K562 (cell line): ENCODE data around the gene NUTF2. TPM values are rescaled to one million over a fixed set of nuclear protein-coding genes. Genes with fewer than 3 reads are reported as not detected.

ENCODE experiments used
- ATAC-seq: fragments of 200-7000 bp; cut with Tn5 transposase; 3 replicates; pipeline ENCODE4 v1.9.1; 2020; ENCODE audit warnings: moderate library complexity
- BruUV-seq: library from RNA; stranded (reverse); fragments of 400-500 nt; replicated peaks from 2 replicates; lab custom pipeline; 2021; lab: Mats Ljungman, UMichigan
- CTCF ChIA-PET: fragments of 300-600 bp; formaldehyde crosslinking; extraction: SDS; loops from one replicate; lab custom pipeline; 2021; ENCODE audit warnings: low intra/inter-chr PET ratio; lab: Yijun Ruan, JAX
- POLR2A ChIA-PET: fragments of 300-600, 350-650 bp; sonication (Branson Sonifier 250); formaldehyde crosslinking; extraction: SDS; loops from one replicate; lab custom pipeline; 2021; ENCODE audit warnings: antibody characterized with exemption, inconsistent platforms; lab: Yijun Ruan, JAX
- DNase-seq, 4 experiments: peaks; one replicate each; pipeline versions ENCODE4 v3.0.0 to v3.0.0-alpha.2; 2011 to 2018; ENCODE audit warnings: low spot score in 3 of 4, mixed read lengths in 3 of 4; ENCODE audit errors: extremely low read depth in 1 of 4
- FAIRE-seq: peaks from 2 replicates; lab custom pipeline; 2011; peaks lifted over from hg19 to GRCh38; lab: Jason Lieb, UNC
- H2AFZ ChIP-seq: 2 replicates; pipeline ENCODE4 v1.6.0; 2011; ENCODE audit warnings: low read depth, low read length, control low read depth, inconsistent platforms
- H3K27ac ChIP-seq: fragments of 200-600 bp; 3 replicates; pipeline ENCODE4 v1.8.0; 2011; ENCODE audit warnings: low read depth, mild to moderate bottlenecking, control low read depth, inconsistent platforms, low read length, moderate library complexity, mixed read lengths; ENCODE audit errors: extremely low read depth
- H3K27me3 ChIP-seq, 2 experiments: fragments of 300-600 bp in 1 of 2; 2 replicates in 1 of 2; 3 replicates in 1 of 2; pipeline versions ENCODE4 v1.6.0 to v1.8.0; 2011; ENCODE audit warnings: inconsistent platforms in 2 of 2, low read length in 2 of 2, mild to moderate bottlenecking in 1 of 2, mixed read lengths in 1 of 2, moderate library complexity in 1 of 2; ENCODE audit not compliant: control insufficient read depth in 2 of 2, insufficient read depth in 2 of 2
- H3K36me3 ChIP-seq: fragments of 300-600 bp; 3 replicates; pipeline ENCODE4 v1.8.0; 2011; ENCODE audit warnings: mild to moderate bottlenecking, low read length, inconsistent platforms; ENCODE audit not compliant: control insufficient read depth, insufficient read depth
- H3K4me1 ChIP-seq, 2 experiments: fragments of 200-600 bp in 1 of 2; replicated peaks in 1 of 2; 2 replicates in 1 of 2; 3 replicates in 1 of 2; pipeline versions ENCODE4 v1.5.1 to v1.8.0; 2011; ENCODE audit warnings: inconsistent platforms in 2 of 2, low read length in 2 of 2, mild to moderate bottlenecking in 1 of 2, mixed read lengths in 1 of 2, moderate library complexity in 1 of 2; ENCODE audit not compliant: control insufficient read depth in 2 of 2, insufficient read depth in 2 of 2
- H3K4me2 ChIP-seq: 2 replicates; pipeline ENCODE4 v1.6.1; 2011; ENCODE audit warnings: low read length, control low read depth, inconsistent platforms, mixed read lengths; ENCODE audit not compliant: insufficient read depth
- H3K4me3 ChIP-seq: fragments of 200-600 bp; sonication (generic), shearing (Covaris generic); 2 replicates; pipeline ENCODE4 v1.5.1; 2016; ENCODE audit warnings: control low read depth, inconsistent platforms
- H3K79me2 ChIP-seq: fragments of 200-600 bp; 3 replicates; pipeline ENCODE4 v1.8.0; 2011; ENCODE audit warnings: low read length, inconsistent platforms; ENCODE audit not compliant: control insufficient read depth, insufficient read depth
- H3K9ac ChIP-seq, 2 experiments: 2 replicates each; pipeline versions ENCODE4 v1.6.0 to v1.6.1; 2011; ENCODE audit warnings: low read depth in 2 of 2, low read length in 2 of 2, control low read depth in 1 of 2, inconsistent platforms in 1 of 2, mild to moderate bottlenecking in 1 of 2, mixed read lengths in 1 of 2; ENCODE audit not compliant: insufficient read depth in 1 of 2
- H3K9me1 ChIP-seq: one replicate; pipeline ENCODE4 v1.6.0; 2011; ENCODE audit warnings: inconsistent platforms, mild to moderate bottlenecking, low read length, moderate library complexity; ENCODE audit not compliant: control insufficient read depth, insufficient read depth
- H3K9me3 ChIP-seq: replicated peaks from 2 replicates; pipeline ENCODE4 v1.5.1; 2011; ENCODE audit warnings: low read depth, low read length, inconsistent platforms; ENCODE audit not compliant: control insufficient read depth, insufficient read depth
- H4K20me1 ChIP-seq: replicated peaks from 2 replicates; pipeline ENCODE4 v1.6.1; 2011; ENCODE audit warnings: low read length, inconsistent platforms, mixed read lengths; ENCODE audit not compliant: control insufficient read depth, insufficient read depth
- NCOA4 ChIP-seq: fragments of 450-650 bp; IDR thresholded peaks from 2 replicates; pipeline ENCODE4 v1.6.1; 2018; ENCODE audit warnings: mild to moderate bottlenecking; ENCODE audit not compliant: partially characterized antibody
- PHTF2 ChIP-seq: fragments of 250-450 bp; sonication (Bioruptor Pico); IDR thresholded peaks from 2 replicates; pipeline ENCODE4 v1.5.0; 2021; ENCODE audit warnings: mild to moderate bottlenecking
- POLR3A ChIP-seq: IDR thresholded peaks from 2 replicates; pipeline ENCODE4 v1.6.1; 2011; ENCODE audit warnings: borderline replicate concordance, mild to moderate bottlenecking, moderate library complexity; ENCODE audit not compliant: insufficient read length, insufficient read depth; ENCODE audit errors: extremely low read depth
- SRSF9 ChIP-seq: fragments of 200-400 bp; formaldehyde crosslinking; IDR thresholded peaks from 2 replicates; pipeline ENCODE4 v1.6.1; 2017; ENCODE audit warnings: low read depth, low read length, borderline replicate concordance
- ZSCAN29 ChIP-seq: fragments of 450-650 bp; IDR thresholded peaks from 2 replicates; pipeline ENCODE4 v1.6.1; 2017
- WGBS: fragments of 100-300 bp; shearing (Covaris generic); methylation state at CpG from one replicate; pipeline ENCODE4 v1.1.6; 2016; ENCODE audit warnings: low coverage, mixed read lengths; ENCODE audit not compliant: insufficient coverage; ENCODE audit errors: missing lambda C conversion rate; 5-methylcytosine and 5-hydroxymethylcytosine counted together
- in situ Hi-C: fragments of 300-500 bp; cut with MboI; formaldehyde crosslinking; loops from 4 replicates; pipeline ENCODE4 v1.15.0; 2018; ENCODE audit warnings: inconsistent platforms, mixed read lengths
- intact Hi-C: fragments of 100-400 bp; cut with micrococcal nuclease; formaldehyde crosslinking; loops from 2 replicates; pipeline ENCODE4 v1.14.2; 2022
- polyA plus RNA-seq, 8 experiments: library from polyadenylated mRNA; depleted of rRNA in 4 of 8; stranded (reverse) in 5 of 8; unstranded in 3 of 8; fragments of >200 nt; fragmentation: Nextera tagmentation in 2 of 8; fragmentation: Illumina TruSeq in 1 of 8; extraction: Ambion mirVana in 2 of 8; extraction: Trizol in 1 of 8; gene quantifications; 2 replicates each; pipeline versions ENCODE4 v1.2.1 to v1.2.3, GENCODE V29; 2011 to 2014; ENCODE audit warnings: inconsistent platforms in 1 of 8, missing spikeins in 1 of 8
- total RNA-seq, 7 experiments: library from RNA; depleted of rRNA in 6 of 7; stranded (reverse); fragments of >200 nt in 6 of 7; fragmentation: Illumina TruSeq in 2 of 7; extraction: Trizol in 2 of 7; gene quantifications; 2 replicates each; pipeline versions ENCODE4 v1.2.1 to v1.2.3, GENCODE V29; 2011 to 2021; ENCODE audit warnings: low replicate concordance in 1 of 7

Gene NUTF2
- total and polyA plus RNA-seq, 9 of the 15 experiments (the other 6 are each of a cell fraction or from before 2014, with no cell fraction given): 106 to 248 (median 147) TPM

DNA sequence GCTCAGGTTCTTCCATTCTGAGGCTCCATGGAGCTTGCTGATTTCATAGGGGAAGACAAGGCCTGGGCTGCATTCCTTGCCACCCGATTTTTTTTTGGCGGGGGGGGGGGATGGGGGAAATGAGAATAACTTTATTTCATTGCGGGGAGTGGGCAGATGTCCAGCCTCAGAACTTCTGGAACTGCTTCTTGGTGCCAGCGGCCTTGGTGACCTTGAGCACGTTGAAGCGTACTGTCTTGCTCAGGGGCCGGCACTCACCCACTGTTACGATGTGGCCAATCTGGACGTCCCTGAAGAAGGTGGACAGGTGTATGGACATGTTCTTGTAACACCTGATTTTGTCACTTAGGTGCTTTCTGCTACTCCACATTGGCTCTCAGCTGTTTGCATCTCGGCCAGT lies 9.1 kb downstream of the NUTF2 start:
- FAIRE-seq: no peak
- intact Hi-C loops: no loop called here
- TF ChIP-seq NCOA4 (no peak), PHTF2 (CRISPR knock-in tag) (no peak), POLR3A (no peak)
- no peaks in the 10 kb centered on the region for H3K9me3 ChIP-seq
- WGBS: 85% methylated on average over 10 of the region's 10 CpGs
- in situ Hi-C loops: no loop called here
- no peak overlapping the region for H3K4me2 ChIP-seq
- H3K9ac ChIP-seq: peak overlapping the region in 1 of 2 experiments; percentile 0; a peak in 1 of 4 replicates
- no TSS peak for BruUV-seq
- H3K36me3 ChIP-seq: peaks cover 49% of the 10 kb centered on the region
- no peaks in the 10 kb centered on the region for H3K27me3 ChIP-seq
- H3K79me2 ChIP-seq: peaks cover 90% of the 10 kb centered on the region
- ChIA-PET POLR2A (interaction anchor here (0.6 to 2.1 kb wide), 5 partner anchors 9 to 108 kb away, joined by 3 to 6 read pairs (median 3); partner anchors contain the start of gene NUTF2), CTCF (interaction anchor here (0.6 kb wide), 1 partner anchor 192 kb away, joined by 3 read pairs; no protein-coding TSS in a partner anchor)
- H3K27ac ChIP-seq: no peak overlapping the region
- ATAC-seq: no peak
- H4K20me1 ChIP-seq: peaks cover 31% of the 10 kb centered on the region
- H3K4me3 ChIP-seq: no peak overlapping the region
- DNase-seq: no peak
- peaks cover 14 to 24% of the 10 kb centered on the region in 2 experiments for H3K4me1 ChIP-seq
- H2AFZ ChIP-seq: no peak overlapping the region
- peaks cover 6% of the 10 kb centered on the region for H3K9me1 ChIP-seq

DNA sequence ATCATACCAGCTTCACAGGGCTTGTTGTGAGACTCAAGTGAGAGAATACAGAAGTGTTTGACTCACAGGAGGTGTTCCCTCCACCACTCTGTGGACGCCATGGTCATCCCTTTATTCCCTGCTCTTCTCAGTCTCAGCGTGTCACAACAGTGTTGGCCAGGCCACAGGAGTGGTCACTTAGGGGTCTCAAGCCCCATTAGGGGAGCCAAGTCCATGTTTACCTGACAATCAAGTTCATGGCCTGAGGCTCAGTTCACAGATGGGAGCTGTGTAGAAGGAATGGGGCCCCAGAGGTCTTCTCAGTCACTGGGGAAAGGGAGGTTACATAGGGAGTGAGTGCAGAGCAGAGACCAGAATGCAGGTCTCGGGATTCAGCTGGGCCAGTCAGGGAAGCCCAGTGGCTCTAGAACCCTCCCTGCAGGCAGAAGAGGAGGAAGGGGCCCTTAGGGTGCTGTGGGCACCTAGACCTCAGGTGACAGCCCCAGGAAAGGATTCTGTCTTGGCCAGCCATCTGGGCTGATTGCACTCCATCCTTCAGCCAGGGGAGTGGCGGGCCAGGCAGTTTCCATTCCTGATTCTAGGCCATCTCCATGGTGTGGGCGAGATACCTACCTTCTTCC lies 10.3 kb downstream of the NUTF2 start:
- POLR2A ChIA-PET: interaction anchor here (0.7 to 2.1 kb wide), 5 partner anchors 10 to 15 kb away, joined by 4 to 10 read pairs (median 6); partner anchors contain the start of genes CENPT and NUTF2
- Histone ChIP-seq H3K9me3 (no peaks in the 10 kb centered on the region), H3K27me3 (no peaks in the 10 kb centered on the region), H3K9me1 (peaks cover 6% of the 10 kb centered on the region), H3K4me1 (peaks cover 19 to 31% of the 10 kb centered on the region in 2 experiments), H4K20me1 (peaks cover 43% of the 10 kb centered on the region), H3K36me3 (peaks cover 59% of the 10 kb centered on the region), H3K27ac (peak overlapping the region; percentile 51; the same call in 2 of the 3 replicates), H3K4me2 (peak overlapping the region; percentile 20), H3K79me2 (peaks cover 91% of the 10 kb centered on the region), H3K4me3 (no peak overlapping the region), H2AFZ (no peak overlapping the region), H3K9ac (peak overlapping the region; percentile 28 to 57; a peak in 3 of 4 replicates)
- no TSS peak for BruUV-seq
- peak; percentile 17; the same call in 2 of the 3 replicates for ATAC-seq
- WGBS: 84% methylated on average over 5 of the region's 5 CpGs
- DNase-seq: no peak
- CTCF ChIA-PET: no interaction called here
- in situ Hi-C loops: no loop called here
- intact Hi-C loops: no loop called here
- no peak for FAIRE-seq
- TF ChIP-seq ZSCAN29 (no peak), SRSF9 (no peak)
